ENCODE data around the gene CC2D1B.

The CC2D1B gene

DNA sequence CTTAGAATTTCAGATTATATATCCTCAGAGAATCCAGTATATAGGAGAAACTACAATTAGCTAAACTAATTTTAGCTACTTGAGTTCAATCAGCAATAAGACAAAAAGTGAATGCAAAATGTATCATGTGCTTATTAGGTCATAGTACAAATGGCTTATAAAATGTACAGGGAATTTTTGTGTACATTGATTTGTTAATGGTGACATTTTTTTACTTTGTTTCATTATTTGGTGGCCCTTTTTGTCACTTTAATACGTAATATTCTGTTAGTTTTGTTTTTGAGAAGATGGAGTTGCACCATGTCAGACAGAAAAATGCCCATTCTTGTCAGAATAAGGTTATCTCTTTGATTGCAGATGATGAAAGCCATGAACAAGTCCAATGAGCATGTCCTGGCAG is 33.6 kb downstream of the CC2D1B start:
- no peaks in the 10 kb centered on the region for H3K27me3 ChIP-seq (ENCODE audit: insufficient read depth, low read depth)
- no peak overlapping the region for H3K9ac ChIP-seq
- TF ChIP-seq, protein P1, sequence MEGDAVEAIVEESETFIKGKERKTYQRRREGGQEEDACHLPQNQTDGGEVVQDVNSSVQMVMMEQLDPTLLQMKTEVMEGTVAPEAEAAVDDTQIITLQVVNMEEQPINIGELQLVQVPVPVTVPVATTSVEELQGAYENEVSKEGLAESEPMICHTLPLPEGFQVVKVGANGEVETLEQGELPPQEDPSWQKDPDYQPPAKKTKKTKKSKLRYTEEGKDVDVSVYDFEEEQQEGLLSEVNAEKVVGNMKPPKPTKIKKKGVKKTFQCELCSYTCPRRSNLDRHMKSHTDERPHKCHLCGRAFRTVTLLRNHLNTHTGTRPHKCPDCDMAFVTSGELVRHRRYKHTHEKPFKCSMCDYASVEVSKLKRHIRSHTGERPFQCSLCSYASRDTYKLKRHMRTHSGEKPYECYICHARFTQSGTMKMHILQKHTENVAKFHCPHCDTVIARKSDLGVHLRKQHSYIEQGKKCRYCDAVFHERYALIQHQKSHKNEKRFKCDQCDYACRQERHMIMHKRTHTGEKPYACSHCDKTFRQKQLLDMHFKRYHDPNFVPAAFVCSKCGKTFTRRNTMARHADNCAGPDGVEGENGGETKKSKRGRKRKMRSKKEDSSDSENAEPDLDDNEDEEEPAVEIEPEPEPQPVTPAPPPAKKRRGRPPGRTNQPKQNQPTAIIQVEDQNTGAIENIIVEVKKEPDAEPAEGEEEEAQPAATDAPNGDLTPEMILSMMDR (conservative IDR thresholded peaks at IDR 0.05; ENCODE audit: low read depth, low read length): no peak
- no peak overlapping the region for H3K27ac ChIP-seq
- peaks cover 6% of the 10 kb centered on the region for H3K4me1 ChIP-seq (ENCODE audit: low read depth, poor library complexity, severe bottlenecking)
- no peaks in the 10 kb centered on the region for H3K79me2 ChIP-seq (ENCODE audit: insufficient read depth, low read depth)
- no peaks in the 10 kb centered on the region for H4K20me1 ChIP-seq (ENCODE audit: insufficient read depth)
- no peaks in the 10 kb centered on the region for H3K36me3 ChIP-seq (ENCODE audit: insufficient read depth)
- H3K4me2 ChIP-seq: no peak overlapping the region
- no peak overlapping the region for H2AFZ ChIP-seq (ENCODE audit: low read depth)
- H3K4me3 ChIP-seq (IDR thresholded peaks at IDR 0.05; ENCODE audit: insufficient read depth, low read depth, low read length): no peak overlapping the region

DNA sequence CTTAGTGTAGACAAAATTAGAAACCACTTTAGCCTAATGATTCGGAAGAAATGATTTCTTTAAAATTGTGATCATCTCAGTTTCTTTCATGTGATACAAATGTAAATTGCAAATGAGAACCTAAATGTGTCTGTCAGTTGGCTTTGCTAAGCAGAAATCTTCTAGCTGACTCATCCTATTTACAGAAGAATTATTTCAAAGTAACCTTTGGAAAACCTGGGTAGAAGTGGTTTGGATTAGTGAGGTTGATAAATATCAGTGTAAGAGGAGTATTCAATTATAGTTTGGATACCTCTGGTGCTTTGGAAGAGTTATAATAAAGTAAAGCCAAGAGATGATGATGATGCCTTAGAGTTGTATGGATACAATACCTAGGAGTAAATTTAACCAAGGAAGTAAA is 37.4 kb downstream of the CC2D1B start:
- Histone ChIP-seq H3K36me3 (ENCODE audit: insufficient read depth) (no peaks in the 10 kb centered on the region), H3K79me2 (ENCODE audit: insufficient read depth, low read depth) (no peaks in the 10 kb centered on the region), H3K27me3 (ENCODE audit: insufficient read depth, low read depth) (no peaks in the 10 kb centered on the region), H3K9ac (no peak overlapping the region), H3K4me1 (ENCODE audit: low read depth, poor library complexity, severe bottlenecking) (no peaks in the 10 kb centered on the region), H2AFZ (ENCODE audit: low read depth) (no peak overlapping the region), H3K27ac (no peak overlapping the region), H4K20me1 (ENCODE audit: insufficient read depth) (no peaks in the 10 kb centered on the region), H3K4me2 (no peak overlapping the region), H3K4me3 (IDR thresholded peaks at IDR 0.05; ENCODE audit: insufficient read depth, low read depth, low read length) (no peak overlapping the region)
- TF ChIP-seq, protein P1 (conservative IDR thresholded peaks at IDR 0.05; ENCODE audit: low read depth, low read length): no peak

DNA sequence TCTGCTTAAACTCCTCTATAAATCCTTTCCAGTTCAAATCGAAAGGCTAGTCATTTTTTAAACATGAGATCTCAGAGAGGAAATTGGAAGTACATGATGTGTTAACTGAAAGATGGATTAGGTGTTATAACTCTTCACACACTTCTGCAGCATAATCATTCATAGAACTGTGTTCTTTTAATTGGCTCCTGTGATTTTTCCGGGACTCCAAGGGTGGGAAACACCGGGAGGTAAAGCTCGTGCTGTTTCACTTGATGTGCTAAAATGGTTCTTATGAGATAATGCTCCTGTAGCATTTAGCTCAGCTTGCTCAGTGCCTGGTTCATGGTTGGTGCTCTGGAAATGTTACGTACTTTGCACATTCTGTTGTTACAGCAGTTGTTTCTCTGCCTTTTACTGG is 40.2 kb downstream of the CC2D1B start:
- Histone ChIP-seq H3K4me3 (IDR thresholded peaks at IDR 0.05; ENCODE audit: insufficient read depth, low read depth, low read length) (no peak overlapping the region), H3K36me3 (ENCODE audit: insufficient read depth) (no peaks in the 10 kb centered on the region), H3K27ac (no peak overlapping the region), H3K79me2 (ENCODE audit: insufficient read depth, low read depth) (no peaks in the 10 kb centered on the region), H4K20me1 (ENCODE audit: insufficient read depth) (no peaks in the 10 kb centered on the region), H3K4me1 (ENCODE audit: low read depth, poor library complexity, severe bottlenecking) (no peaks in the 10 kb centered on the region), H3K9ac (no peak overlapping the region), H3K27me3 (ENCODE audit: insufficient read depth, low read depth) (no peaks in the 10 kb centered on the region), H2AFZ (ENCODE audit: low read depth) (no peak overlapping the region), H3K4me2 (no peak overlapping the region)
- TF ChIP-seq, protein P1 (conservative IDR thresholded peaks at IDR 0.05; ENCODE audit: low read depth, low read length): no peak

DNA sequence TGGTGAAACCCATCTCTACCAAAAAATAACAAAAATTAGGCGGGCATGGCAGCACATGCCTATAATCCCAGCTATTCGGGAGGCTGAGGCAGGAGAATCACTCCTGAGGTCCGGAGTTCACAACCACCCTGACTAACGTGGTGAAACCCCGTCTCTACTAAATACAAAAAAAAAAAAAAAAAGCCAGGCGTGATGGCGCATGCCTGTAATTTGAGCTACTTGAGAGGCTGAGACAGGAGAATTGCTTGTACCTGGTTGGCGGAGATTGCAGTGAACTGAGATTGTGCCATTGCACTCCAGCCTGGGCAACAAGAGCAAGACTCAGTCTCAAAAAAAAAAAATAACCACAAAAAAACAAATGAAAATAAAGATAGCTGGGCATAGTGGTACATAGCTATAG is 42.3 kb downstream of the CC2D1B start:
- H3K36me3 ChIP-seq (ENCODE audit: insufficient read depth): no peaks in the 10 kb centered on the region
- H3K4me3 ChIP-seq (IDR thresholded peaks at IDR 0.05; ENCODE audit: insufficient read depth, low read depth, low read length): no peak overlapping the region
- H3K4me2 ChIP-seq: no peak overlapping the region
- no peak overlapping the region for H3K9ac ChIP-seq
- no peaks in the 10 kb centered on the region for H3K79me2 ChIP-seq (ENCODE audit: insufficient read depth, low read depth)
- TF ChIP-seq, protein P1 (conservative IDR thresholded peaks at IDR 0.05; ENCODE audit: low read depth, low read length): no peak
- H3K4me1 ChIP-seq (ENCODE audit: low read depth, poor library complexity, severe bottlenecking): no peaks in the 10 kb centered on the region
- H4K20me1 ChIP-seq (ENCODE audit: insufficient read depth): no peaks in the 10 kb centered on the region
- H3K27me3 ChIP-seq (ENCODE audit: insufficient read depth, low read depth): no peaks in the 10 kb centered on the region
- H2AFZ ChIP-seq (ENCODE audit: low read depth): no peak overlapping the region
- H3K27ac ChIP-seq: no peak overlapping the region

Data from KMS-11 (cell line).